Measurements from ENCODE around the gene ANKRD60.

ANKRD60 gene

DNA sequence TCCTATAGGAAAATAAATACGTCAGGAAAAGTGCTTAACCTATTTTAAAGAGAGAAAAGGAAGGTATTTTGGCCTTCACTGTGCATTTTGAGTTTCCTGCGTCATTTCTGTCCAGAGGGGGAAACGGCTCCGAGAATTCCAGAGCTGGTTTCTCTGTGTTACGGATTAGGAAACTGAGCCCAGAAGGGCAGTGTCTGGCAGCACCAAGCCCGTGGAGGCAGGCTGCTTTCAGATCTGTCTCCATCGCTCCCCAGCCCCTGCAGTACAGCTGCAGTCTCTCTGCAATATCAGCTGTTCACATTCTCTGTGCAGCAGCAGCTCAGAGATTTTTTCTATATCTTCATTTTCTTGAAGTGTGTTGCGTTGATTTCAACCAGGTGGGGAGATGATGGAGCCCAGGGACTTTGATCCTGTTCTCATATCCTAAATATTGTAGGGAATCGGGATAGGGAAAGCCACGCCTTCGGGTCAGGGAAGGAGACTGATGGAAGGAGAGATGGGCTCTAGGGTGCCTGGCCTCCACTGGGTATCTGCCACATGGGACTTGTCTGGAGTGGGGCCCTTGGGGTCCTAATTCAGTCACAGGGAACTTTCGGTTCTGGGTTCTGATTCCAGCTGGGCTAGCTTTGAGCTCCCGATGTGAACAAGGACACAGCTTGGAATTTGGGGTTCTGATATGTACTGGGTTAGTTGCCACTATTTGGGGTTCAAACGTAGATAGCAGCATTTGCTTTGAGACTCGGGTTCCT is 2.8 kb downstream of the ANKRD60 start:
- H3K27ac ChIP-seq, result no peak overlapping the region
- no peak overlapping the region for H3K4me3 ChIP-seq

DNA sequence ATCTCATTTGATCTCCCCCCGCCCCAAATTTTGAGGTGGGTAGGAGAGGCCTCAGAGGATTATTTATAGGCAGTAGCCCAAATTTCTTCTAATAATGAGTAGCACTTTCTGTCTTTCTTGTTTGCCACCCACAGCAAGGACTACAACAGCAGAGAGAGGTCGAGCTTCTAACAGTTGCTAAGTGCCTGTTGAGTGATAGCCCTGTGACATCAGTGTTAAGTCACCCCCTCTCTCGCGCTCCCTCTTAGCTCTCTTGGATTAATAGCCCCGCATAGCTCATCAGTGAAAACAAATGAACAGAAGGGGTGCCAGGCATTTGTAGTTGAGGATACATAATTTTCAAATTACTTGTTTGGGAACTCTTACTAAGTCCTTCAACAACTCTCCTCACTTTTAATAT is 3.5 kb downstream of the ANKRD60 start:
- H3K4me3 ChIP-seq, result no peak overlapping the region
- H3K27ac ChIP-seq, result no peak overlapping the region

DNA sequence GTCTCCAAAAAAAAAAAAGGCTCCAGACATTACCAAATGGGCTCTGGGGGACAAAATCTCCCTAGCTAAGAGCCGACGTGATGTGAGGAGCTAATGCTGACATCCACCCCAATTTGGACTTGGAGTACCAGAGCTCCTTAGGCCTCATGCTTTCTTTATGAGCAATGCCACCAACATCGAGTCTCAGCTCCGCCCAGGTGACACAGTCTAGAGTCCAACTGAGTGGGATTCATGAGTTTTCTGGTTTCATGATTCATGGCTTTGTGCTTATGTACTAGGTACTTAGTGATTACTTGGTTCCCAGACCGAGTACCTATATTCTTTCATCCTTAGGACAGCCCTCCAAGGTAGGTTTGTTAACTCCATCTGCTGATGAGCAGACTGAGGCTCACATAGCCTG is 4.4 kb downstream of the ANKRD60 start:
- no peak overlapping the region for H3K27ac ChIP-seq
- H3K4me3 ChIP-seq, result no peak overlapping the region

DNA sequence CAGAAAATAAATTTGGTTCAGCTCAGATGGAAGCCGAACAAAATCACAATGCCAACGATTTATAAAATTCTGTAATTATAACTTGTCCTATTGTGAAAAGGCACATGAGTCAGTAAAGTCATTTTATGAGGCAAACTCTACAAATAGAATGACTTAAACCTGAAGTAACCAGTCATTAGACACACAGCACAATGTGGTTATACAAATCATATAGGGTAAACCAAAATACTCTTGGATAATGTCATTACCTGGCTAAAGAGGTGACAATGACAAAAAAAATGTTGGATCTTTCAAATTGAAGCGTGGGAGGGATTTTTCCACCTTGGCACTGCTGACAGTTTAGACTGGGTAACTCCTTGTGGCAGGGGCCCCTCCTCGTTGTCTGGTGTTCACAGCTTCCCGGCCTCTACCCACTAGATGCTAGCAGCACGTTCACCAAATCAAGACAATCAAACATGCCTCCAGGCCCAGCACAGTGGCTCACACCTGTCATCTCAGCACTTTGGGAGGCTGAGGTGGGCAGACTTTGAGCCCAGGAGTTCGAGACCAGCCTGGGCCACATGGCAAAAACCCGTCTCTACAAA is 5.0 kb downstream of the ANKRD60 start:
- no peak overlapping the region for H3K27ac ChIP-seq
- H3K4me3 ChIP-seq, result no peak overlapping the region

DNA sequence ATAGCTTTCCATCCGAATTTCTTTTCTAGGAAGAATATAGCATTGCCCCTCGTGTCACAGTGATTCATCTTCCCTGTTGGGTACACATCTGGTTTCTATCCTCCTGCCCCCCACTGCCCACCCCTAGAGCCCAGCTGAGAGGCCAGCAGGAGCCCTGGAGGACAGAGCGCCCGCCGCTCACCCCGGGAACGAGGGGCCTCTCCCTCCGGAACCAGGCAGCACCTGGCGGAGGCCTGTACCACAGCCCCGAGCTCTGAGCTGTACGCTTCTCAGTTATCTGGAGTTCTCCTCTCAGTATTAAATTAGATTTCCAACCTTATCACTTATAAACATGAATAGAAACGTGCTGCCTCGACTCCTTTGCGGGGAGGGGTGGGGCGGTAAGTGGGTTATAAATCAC is 6.0 kb downstream of the ANKRD60 start:
- no peak overlapping the region for H3K4me3 ChIP-seq
- H3K27ac ChIP-seq, result no peak overlapping the region

DNA sequence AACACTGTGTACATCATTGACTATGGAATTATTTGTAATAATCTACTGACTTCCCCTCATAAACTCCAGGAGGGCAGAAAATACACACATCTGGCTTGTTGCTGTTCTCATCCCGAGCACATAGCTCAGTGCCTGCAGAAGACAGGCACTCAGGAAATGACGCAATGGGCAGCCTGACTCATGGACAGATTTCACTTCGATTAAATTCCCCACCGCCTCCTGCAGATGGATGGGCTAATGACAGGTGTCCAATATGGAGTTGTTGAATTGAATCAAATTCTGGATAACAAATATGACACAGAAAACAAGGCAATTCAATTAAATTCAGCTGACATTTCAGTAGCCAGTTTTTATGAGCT is 9.1 kb downstream of the ANKRD60 start:
- H3K4me3 ChIP-seq, result no peak overlapping the region
- H3K27ac ChIP-seq, result no peak overlapping the region

DNA sequence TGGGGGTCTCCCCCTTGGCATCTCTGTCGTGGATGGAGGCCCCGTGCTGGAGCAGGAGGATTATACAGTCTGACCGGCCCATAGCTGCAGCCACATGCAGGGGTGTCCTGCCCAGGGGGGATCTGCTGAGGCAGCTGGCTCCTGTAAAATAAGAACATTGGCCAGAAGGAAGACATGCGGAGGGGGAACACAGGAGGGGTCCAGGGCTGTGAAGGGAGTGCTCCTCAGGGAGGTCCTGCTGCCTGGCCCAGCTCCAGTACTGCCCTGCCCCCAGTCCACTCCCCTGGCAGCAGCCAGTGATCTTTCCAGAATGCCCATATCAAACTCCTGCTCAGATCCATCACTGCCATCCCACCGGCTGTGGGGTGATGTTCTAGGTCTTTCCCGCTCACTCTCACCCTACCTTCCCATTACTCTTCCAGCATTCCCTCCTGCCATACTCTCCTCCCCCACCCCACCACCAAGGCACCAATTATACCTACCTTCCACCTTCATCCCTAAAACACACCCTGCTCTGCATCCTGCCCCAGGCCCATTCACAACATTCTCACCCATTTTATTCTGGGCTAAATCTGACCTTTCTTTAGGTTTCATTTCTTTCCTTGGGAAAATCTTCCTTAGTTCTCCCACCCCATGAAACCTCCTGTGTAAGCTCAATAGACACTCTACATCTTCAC is 9.7 kb downstream of the ANKRD60 start:
- H3K27ac ChIP-seq, result no peak overlapping the region
- no peak overlapping the region for H3K4me3 ChIP-seq

DNA sequence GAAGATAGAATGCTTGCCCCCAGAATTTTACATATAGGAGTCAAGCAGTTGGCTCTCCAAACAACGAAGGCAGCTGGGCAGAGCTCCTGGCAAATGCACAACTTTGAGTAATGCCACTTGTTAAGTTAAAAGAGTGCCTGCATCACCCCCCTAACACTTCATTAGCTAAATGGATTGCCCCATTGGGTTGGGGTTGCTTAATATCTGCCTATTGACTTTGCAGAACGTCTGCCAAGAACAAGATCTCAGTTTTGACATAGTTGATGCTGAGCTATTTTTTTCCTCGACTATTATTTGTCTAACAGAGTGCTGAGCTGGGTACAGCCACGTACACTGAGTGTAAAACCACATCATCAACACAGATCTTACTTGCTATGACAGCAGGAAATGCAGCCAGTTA is 12.1 kb downstream of the ANKRD60 start:
- Histone ChIP-seq H3K4me3 (no peak overlapping the region), H3K27ac (no peak overlapping the region)

DNA sequence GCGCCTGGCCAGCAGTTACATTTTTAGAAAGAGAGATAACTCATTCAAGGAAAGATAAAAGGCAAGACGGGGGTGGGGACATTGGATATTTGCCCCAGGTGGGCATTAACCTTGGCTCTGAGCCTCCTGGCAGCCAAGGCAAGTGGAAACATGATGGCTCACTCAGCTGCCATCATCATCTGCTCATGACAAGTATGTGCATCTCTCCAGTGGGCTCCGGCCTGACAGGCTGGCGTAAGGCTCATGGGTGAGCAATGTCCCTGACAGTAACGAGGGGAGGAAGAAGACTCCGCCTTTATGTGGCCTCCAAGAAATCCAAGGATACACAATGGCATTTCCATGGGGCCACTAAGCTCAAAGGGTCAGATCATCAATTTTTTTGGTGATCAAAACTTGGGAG is 13.3 kb downstream of the ANKRD60 start:
- Histone ChIP-seq H3K4me3 (no peak overlapping the region), H3K27ac (no peak overlapping the region)

DNA sequence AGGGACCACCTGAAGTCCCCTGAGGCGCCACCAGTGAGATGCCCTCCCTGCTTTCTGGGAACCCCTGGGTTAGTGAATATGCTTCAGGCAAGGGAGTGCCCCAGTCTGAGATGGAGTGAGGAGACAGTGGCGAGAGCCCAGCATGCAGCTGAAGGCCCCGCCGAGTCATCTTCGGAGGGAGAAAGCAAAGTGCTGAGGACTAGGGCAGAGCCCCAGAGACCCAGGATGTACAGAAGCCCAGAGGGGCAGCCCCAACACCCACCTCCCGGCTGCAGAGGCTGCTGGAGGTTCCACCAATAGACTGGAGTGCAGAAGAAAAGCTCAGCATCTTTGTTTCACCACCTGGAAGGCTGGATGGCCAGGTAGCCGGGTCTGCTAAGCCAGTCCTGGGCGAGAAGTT is 14.1 kb downstream of the ANKRD60 start:
- no peak overlapping the region for H3K4me3 ChIP-seq
- no peak overlapping the region for H3K27ac ChIP-seq

DNA sequence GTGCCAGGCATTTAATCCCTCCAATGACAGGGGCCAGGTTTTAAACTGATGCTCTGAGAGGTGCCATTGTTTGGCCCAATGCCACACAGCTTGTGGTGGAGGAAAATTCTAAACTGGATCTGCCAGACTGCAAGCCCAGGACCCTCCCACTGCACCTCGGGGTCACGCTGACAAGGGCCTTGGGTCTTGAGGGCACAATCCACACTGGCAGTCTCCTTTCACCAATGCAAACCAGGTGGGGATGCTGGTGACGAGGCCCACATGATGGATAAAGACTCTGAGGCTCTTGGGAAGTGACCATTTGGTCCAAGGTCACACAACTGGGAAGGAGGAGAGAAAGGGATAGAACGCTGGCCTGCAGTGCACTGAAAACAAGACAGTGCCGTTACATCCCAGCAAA is 14.7 kb downstream of the ANKRD60 start:
- Histone ChIP-seq H3K27ac (no peak overlapping the region), H3K4me3 (no peak overlapping the region)

DNA sequence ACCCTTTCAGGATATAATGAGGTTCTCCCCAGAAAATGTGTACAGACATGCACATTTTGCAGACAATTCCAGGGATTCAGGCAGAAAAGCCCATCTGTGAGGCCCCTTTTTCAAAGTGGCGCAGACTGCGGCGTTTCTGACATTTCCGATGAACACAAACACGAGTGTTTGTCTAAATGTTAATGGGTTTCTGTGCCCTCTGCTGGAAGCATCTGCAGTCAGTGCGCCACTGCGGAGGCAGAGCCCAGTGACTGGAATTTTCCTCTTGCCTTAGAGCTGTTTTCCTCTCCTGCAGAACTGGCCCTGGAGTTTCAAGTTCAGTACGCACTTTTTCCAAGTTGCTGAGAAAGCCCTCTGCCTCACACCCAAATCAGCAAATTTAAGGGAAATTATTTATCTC is 15.3 kb downstream of the ANKRD60 start:
- Histone ChIP-seq H3K4me3 (no peak overlapping the region), H3K27ac (no peak overlapping the region)

DNA sequence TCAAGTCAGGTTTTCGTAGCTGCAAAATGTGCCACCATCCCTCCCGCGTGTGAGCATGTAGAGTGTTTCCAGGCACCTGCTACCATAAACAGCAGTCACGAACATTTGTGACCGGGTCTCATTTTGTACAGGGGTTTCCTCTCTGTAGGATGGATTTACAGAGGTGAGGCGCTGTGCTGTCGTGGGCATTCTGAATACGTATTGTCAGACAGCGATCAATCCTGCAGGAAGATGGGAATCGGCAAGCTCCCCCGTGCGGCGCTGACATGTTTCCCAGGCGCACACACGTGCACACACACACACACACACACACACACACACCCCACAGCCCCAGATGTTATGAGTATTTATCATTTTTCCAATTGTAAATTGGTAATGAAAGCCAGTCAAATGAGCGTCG is 15.8 kb downstream of the ANKRD60 start:
- H3K27ac ChIP-seq, result no peak overlapping the region
- no peak overlapping the region for H3K4me3 ChIP-seq

DNA sequence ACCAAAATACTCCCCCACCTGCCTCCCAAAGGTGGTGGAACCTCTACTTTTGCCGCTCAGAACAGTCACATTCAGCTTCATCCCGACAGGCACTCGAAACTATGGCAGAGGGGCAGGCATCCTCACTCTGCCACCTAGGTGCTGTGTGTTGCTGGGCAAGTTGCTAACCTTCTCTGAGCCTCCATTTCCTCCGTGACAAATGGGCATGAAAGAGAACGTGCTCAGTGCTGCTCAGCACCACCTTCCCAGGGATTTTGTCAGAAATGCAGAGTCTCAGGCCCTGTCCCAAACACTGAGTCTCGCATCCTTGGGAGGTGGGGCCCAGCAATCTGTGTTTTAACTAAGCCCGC is 18.1 kb downstream of the ANKRD60 start:
- Histone ChIP-seq H3K4me3 (no peak overlapping the region), H3K27ac (no peak overlapping the region)

DNA sequence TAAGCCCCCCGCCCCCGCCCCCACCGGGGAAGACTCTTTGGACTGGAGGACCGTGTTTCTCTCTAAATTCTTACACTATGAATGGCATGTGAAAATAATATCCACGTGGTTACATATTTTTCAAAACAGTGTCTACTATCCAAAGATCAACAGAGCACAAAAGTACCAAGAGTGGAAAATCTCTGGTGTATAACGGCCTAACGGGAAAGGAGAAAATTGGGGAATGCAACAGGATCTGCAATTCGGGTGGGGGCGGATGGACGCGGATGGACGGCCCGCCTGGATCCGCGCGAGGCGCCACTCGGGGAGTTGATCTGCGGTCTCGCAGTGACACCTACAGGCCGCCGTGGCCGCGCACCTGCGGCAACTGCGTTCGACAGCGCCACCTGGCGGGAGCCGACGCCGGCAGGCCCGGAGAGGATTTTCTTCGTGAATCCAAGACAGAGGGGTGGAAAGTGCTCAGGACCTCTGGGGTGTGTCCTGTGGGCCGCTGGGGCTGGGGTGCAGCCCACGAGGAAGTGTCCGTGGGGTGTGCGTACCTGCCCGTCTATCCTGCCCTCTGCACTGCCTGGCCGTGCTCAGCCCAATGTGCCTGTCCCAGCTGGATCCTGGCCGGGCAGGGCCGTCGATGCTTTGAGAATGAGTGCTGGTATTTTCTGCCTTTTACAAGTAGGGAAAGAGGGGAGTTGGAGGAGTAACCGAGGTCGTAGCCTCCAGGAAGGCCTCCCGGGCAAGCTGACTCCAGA is 18.6 kb downstream of the ANKRD60 start:
- H3K4me3 ChIP-seq, result no peak overlapping the region
- no peak overlapping the region for H3K27ac ChIP-seq

DNA sequence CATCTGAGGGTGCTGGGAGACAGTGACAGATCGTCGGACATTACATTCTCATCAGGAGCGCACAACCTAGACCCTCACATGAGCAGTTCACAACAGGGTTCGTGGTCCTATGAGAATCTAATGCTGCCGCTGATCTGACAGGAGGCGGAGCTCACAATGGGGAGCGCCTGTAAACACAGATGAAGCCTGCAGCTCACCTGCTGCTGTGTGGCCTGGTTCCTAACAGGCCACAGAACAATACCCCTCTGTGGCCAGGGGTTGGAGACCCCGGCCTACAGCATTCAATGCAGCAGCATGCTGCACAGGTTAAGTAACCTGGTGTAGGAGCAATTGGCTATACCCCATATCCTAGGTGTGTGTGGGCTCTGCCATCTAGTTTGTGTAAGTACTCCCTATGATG is 19.5 kb downstream of the ANKRD60 start:
- no peak overlapping the region for H3K4me3 ChIP-seq
- no peak overlapping the region for H3K27ac ChIP-seq

DNA sequence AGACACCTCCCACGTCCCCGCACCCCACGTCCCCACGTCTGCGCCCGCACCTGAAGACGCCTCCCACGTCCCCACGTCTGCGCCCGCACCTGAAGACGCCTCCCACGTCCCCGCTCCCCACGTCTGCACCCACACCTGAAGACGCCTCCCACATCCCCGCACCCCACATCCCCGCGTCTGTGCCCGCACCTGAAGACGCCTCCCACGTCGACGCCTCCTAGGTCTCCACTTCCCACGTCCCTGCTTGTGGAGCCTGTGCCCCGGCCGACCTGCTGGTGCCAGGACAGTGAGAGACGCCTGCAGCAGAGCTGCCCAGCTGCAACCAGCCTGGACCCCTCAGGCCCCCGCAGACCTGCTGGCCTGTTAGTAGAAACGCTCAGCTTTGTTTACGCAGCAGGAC is 22.6 kb downstream of the ANKRD60 start:
- Histone ChIP-seq H3K4me3 (no peak overlapping the region), H3K27ac (no peak overlapping the region)

DNA sequence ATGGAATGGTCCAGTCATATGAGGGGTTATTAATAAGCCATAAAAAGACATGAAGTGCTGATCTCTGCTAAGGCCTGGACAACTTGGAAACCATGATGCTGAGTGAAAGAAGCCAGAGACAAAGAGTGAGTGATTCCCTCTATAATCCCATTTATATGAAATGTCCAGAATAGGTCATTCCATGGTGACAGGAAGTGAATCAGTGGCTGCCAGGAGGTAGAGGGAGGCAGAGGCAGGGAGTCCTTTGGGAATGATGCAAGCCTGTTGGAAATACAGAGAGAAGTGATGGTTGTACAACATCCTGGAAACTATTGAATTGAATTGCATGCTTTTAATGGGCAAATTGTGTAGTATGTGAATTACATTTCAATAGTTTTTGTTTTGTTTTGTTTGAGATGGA is 26.4 kb downstream of the ANKRD60 start:
- no peak overlapping the region for H3K4me3 ChIP-seq
- no peak overlapping the region for H3K27ac ChIP-seq

DNA sequence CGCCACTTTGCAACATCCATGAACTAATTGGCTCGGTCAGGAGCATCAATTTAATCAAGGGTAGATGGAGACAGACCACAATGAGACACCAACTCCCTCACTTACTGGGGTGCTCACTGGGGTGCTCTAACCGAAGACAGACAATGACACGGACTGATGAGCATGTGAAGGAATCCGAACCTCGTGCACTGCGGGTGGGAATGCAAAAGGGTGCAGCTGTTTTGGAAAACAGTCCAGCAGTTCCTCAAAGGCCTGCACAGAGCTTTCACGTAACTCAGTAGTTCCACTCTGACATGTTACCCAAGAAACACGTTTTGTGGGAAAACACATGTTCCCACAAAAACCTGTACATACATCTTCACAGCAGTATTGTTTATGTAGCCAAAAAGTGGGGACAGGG is 26.8 kb downstream of the ANKRD60 start:
- Histone ChIP-seq H3K4me3 (no peak overlapping the region), H3K27ac (no peak overlapping the region)

DNA sequence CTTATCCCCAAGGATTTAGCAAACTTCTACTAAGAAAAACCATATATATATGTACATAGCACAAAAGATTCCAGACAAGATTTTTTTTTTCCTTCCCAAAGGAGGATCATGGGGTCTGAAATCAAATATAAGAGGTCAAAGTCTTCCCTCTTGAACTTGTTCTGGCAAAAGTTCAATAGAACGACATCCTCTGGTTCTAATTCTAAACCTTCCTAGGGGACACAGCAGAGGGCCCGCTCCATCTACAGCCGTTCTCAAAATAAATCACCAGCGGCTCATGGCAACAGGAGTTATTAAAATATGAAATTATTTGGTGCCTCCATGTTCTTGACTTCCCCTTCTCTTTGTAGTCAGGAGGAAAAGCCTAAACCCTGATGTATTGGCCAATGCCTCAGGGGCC is 29.0 kb downstream of the ANKRD60 start:
- Histone ChIP-seq H3K4me3 (no peak overlapping the region), H3K27ac (no peak overlapping the region)

DNA sequence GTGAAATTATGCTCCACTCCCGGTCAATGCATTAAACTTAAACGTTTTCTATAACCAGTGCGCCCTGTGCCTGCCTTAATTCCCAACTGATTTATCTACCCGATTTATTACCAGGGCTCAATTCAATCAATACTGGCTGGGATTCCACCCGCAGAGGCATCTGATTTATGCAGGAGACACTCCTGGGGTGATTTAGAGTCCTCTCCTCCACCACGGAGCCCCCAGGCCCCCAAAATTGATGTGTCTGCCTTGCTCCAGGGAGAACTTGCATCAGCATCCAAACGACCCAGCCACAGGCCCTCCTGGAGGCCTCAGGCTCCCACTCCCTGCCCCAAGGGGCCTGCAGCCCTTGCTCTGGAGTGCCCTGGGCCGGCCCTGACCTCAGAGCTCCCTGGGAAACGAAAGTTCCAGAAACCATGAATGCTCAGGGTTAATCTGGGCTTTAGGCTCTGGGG is 29.5 kb downstream of the ANKRD60 start:
- no peak overlapping the region for H3K27ac ChIP-seq

More for the DNA sequence above, 29.5 kb downstream of the ANKRD60 start:
- no peak overlapping the region for H3K4me3 ChIP-seq
